A549 (cell line): ENCODE data around the gene VAT1L. TPM values are rescaled to one million over a fixed set of nuclear protein-coding genes. Genes with fewer than 3 reads are reported as not detected.

Experiments
- ATAC-seq, 2 experiments: fragments of 200-7000 bp in 1 of 2; fragments of >200 bp in 1 of 2; cut with Nextera tagmentation in 1 of 2; cut with Tn5 transposase in 1 of 2; 3 replicates each; pipeline versions ENCODE4 v1.8.0 to v1.9.1; 2018 to 2020; ENCODE audit warnings: mild to moderate bottlenecking in 1 of 2, moderate library complexity in 1 of 2
- CTCF ChIA-PET: fragments of 300-600 bp; sonication (Branson Sonifier 250); formaldehyde crosslinking; extraction: SDS; loops from one replicate; lab custom pipeline; 2021; ENCODE audit warnings: antibody characterized with exemption, inconsistent platforms; lab: Yijun Ruan, JAX
- POLR2A ChIA-PET: fragments of 350-600 bp; formaldehyde crosslinking; extraction: SDS; loops from one replicate; lab custom pipeline; 2021; ENCODE audit warnings: antibody characterized with exemption, inconsistent platforms; lab: Yijun Ruan, JAX
- DNase-seq, 2 experiments: peaks; one replicate each; pipeline versions ENCODE4 v3.0.0 to v3.0.0-alpha.2; 2011 to 2016; ENCODE audit warnings: low read depth in 1 of 2, low spot score in 1 of 2
- FAIRE-seq: peaks from 2 replicates; lab custom pipeline; 2011; peaks lifted over from hg19 to GRCh38; lab: Jason Lieb, UNC
- H3K27ac ChIP-seq, 2 experiments: fragments of >200 bp; sonication (Bioruptor Twin); formaldehyde crosslinking; 3 replicates each; pipeline ENCODE4 v1.5.1; 2016 to 2017
- H3K4me1 ChIP-seq: fragments of >200 bp; sonication (Bioruptor Twin); formaldehyde crosslinking; 3 replicates; pipeline ENCODE4 v1.6.1; 2016
- H3K4me2 ChIP-seq: fragments of >200 bp; sonication (Bioruptor Twin); formaldehyde crosslinking; 3 replicates; pipeline ENCODE4 v1.6.1; 2016
- H3K4me3 ChIP-seq: fragments of >200 bp; sonication (Bioruptor Twin); formaldehyde crosslinking; 3 replicates; pipeline ENCODE4 v1.5.1; 2016
- H3K9me3 ChIP-seq: fragments of >200 bp; sonication (Bioruptor Twin); formaldehyde crosslinking; 3 replicates; pipeline ENCODE4 v1.6.1; 2016
- BHLHE40 ChIP-seq: IDR thresholded peaks from 2 replicates; pipeline ENCODE4 v1.6.1; 2012; ENCODE audit warnings: low read depth, low read length, inconsistent platforms
- CBX8 ChIP-seq: fragments of 200-600 bp; sonication (generic); IDR thresholded peaks from 2 replicates; pipeline ENCODE4 v1.6.1; 2016
- E2F6 ChIP-seq: IDR thresholded peaks from 2 replicates; pipeline ENCODE4 v1.6.1; 2012; ENCODE audit warnings: low read depth, borderline replicate concordance
- EHF ChIP-seq: fragments of 250-450 bp; sonication (Bioruptor Pico); IDR thresholded peaks from 2 replicates; pipeline ENCODE4 v1.5.0; 2020; ENCODE audit warnings: mild to moderate bottlenecking
- GATA3 ChIP-seq: IDR thresholded peaks from 2 replicates; pipeline ENCODE4 v1.6.1; 2012; ENCODE audit warnings: borderline replicate concordance
- HDAC2 ChIP-seq: fragments of 200-600 bp; sonication (generic); IDR thresholded peaks from 2 replicates; pipeline ENCODE4 v1.6.1; 2016
- HEYL ChIP-seq: fragments of 250-450 bp; sonication (Bioruptor Pico); IDR thresholded peaks from 2 replicates; pipeline ENCODE4 v1.8.0; 2021; ENCODE audit warnings: mild to moderate bottlenecking, moderate library complexity
- HOXB13 ChIP-seq: fragments of 250-450 bp; sonication (Bioruptor Pico); IDR thresholded peaks from 2 replicates; pipeline ENCODE4 v1.5.0; 2020; ENCODE audit warnings: low read depth, mild to moderate bottlenecking, moderate library complexity
- HOXB5 ChIP-seq: fragments of 250-450 bp; sonication (Bioruptor Pico); IDR thresholded peaks from 2 replicates; pipeline ENCODE4 v1.5.0; 2020; ENCODE audit warnings: mild to moderate bottlenecking, moderate library complexity
- MAZ ChIP-seq: fragments of 150-350 bp; IDR thresholded peaks from 2 replicates; pipeline ENCODE4 v1.6.1; 2014; ENCODE audit warnings: antibody characterized with exemption, low read depth, low read length, borderline replicate concordance
- MYC ChIP-seq: IDR thresholded peaks from 2 replicates; pipeline ENCODE4 v1.6.1; 2012; ENCODE audit warnings: mild to moderate bottlenecking, inconsistent platforms, low read length, improper control_type of control experiment, borderline replicate concordance
- NR3C1 ChIP-seq: fragments of >200 bp; sonication (Bioruptor Twin); formaldehyde crosslinking; IDR thresholded peaks from 3 replicates; pipeline ENCODE4 v1.6.1; 2017
- POLR2AphosphoS2 ChIP-seq: conservative IDR thresholded peaks from 2 replicates; pipeline ENCODE4 v1.6.1; 2012; ENCODE audit warnings: low read length, improper control_type of control experiment, inconsistent platforms
- RCOR1 ChIP-seq: fragments of 150-350 bp; IDR thresholded peaks from 2 replicates; pipeline ENCODE4 v1.6.1; 2014; ENCODE audit warnings: antibody characterized with exemption, low read length, low read depth
- REST ChIP-seq: fragments of 200-600 bp; sonication (generic); IDR thresholded peaks from 2 replicates; pipeline ENCODE4 v1.6.1; 2016; ENCODE audit warnings: antibody characterized with exemption, mild to moderate bottlenecking, moderate library complexity
- RNF2 ChIP-seq: fragments of 200-600 bp; sonication (generic); IDR thresholded peaks from 2 replicates; pipeline ENCODE4 v1.6.1; 2016; ENCODE audit warnings: low read depth, mild to moderate bottlenecking, antibody characterized with exemption, moderate library complexity, borderline replicate concordance
- SMC3 ChIP-seq: fragments of >200 bp; sonication (Bioruptor Twin); formaldehyde crosslinking; IDR thresholded peaks from 3 replicates; pipeline ENCODE4 v1.6.1; 2018; ENCODE audit warnings: inconsistent platforms
- SREBF2 ChIP-seq: fragments of 450-650 bp; IDR thresholded peaks from 2 replicates; pipeline ENCODE4 v1.6.1; 2014; ENCODE audit warnings: mild to moderate bottlenecking, moderate library complexity
- TFCP2L1 ChIP-seq: fragments of 250-450 bp; sonication (Bioruptor Pico); IDR thresholded peaks from 2 replicates; pipeline ENCODE4 v1.5.0; 2021; ENCODE audit warnings: mild to moderate bottlenecking
- USF2 ChIP-seq: fragments of 450-650 bp; IDR thresholded peaks from 2 replicates; pipeline ENCODE4 v1.6.1; 2014; ENCODE audit warnings: antibody characterized with exemption
- ZNF302 ChIP-seq: fragments of 250-450 bp; sonication (Bioruptor Pico); IDR thresholded peaks from 2 replicates; pipeline ENCODE4 v1.9.0; 2021; ENCODE audit warnings: inconsistent platforms, mild to moderate bottlenecking, moderate library complexity
- WGBS: methylation state at CpG from one replicate; pipeline ENCODE4 v1.1.6; 2017; ENCODE audit errors: missing lambda C conversion rate; 5-methylcytosine and 5-hydroxymethylcytosine counted together
- polyA plus RNA-seq, 4 experiments: library from polyadenylated mRNA; depleted of rRNA in 3 of 4; stranded (reverse); fragments of >200 nt; fragmentation: RNase III in 1 of 4; extraction: RNeasy Plus Mini Kit Qiagen cat#74134 plus additional on column Dnase treatment in 1 of 4; gene quantifications; 2 replicates in 3 of 4; 3 replicates in 1 of 4; pipeline ENCODE4 v1.2.3, GENCODE V29; 2011 to 2017

The VAT1L gene
- polyA plus RNA-seq, 2 of the 4 experiments (the other 2 are of a cell fraction): not detected

- FAIRE-seq: no peak
- POLR2A ChIA-PET: no interaction called here
- Histone ChIP-seq H3K27ac (no peak overlapping the region), H3K4me3 (no peak overlapping the region), H3K9me3 (no peaks in the 10 kb centered on the region)
- no peak for DNase-seq
- TF ChIP-seq MAZ: no peak
- TF ChIP-seq POLR2AphosphoS2: no peak
- no peak for TF ChIP-seq HOXB5 (CRISPR knock-in tag)
- TF ChIP-seq REST: no peak
- no peak for TF ChIP-seq HEYL (CRISPR knock-in tag)
- TF ChIP-seq EHF (CRISPR knock-in tag): no peak
- no peak for TF ChIP-seq GATA3
- TF ChIP-seq SREBF2: no peak
- TF ChIP-seq USF2: no peak
- TF ChIP-seq TFCP2L1 (CRISPR knock-in tag): no peak
- TF ChIP-seq HDAC2: no peak
- TF ChIP-seq, all 56 proteins: peak for 0
- Histone ChIP-seq H3K4me2 (no peak overlapping the region), H3K4me1 (no peaks in the 10 kb centered on the region)
- no peak for ATAC-seq
- CTCF ChIA-PET: interaction anchor here (1.3 kb wide), 1 partner anchor 23 kb away, joined by 4 read pairs; no protein-coding TSS in a partner anchor
- 40% methylated on average over 1 of the region's 1 CpG for WGBS
Measured at GRCh38 chr16:78025631-78026030, 237.3 kb downstream of the VAT1L start.

- H3K9me3 ChIP-seq: no peaks in the 10 kb centered on the region
- TF ChIP-seq RNF2 (no peak), MYC (no peak), HOXB13 (CRISPR knock-in tag) (no peak), CBX8 (no peak), E2F6 (no peak), NR3C1 (no peak), SMC3 (no peak), BHLHE40 (no peak), RCOR1 (no peak), ZNF302 (no peak)
- TF ChIP-seq, all 56 proteins: peak for 0
- CTCF ChIA-PET: interaction anchor here (0.8 to 1.3 kb wide), 4 partner anchors 8 to 56 kb away, joined by 3 to 4 read pairs (median 4); no protein-coding TSS in a partner anchor
- DNase-seq (no peak), FAIRE-seq (no peak), ATAC-seq (no peak)
- 6% methylated on average over 3 of the region's 3 CpGs for WGBS
- no peaks in the 10 kb centered on the region for H3K4me1 ChIP-seq
- no peak overlapping the region for H3K27ac ChIP-seq
- no peak overlapping the region for H3K4me3 ChIP-seq
- POLR2A ChIA-PET: no interaction called here
- H3K4me2 ChIP-seq: no peak overlapping the region
Measured at GRCh38 chr16:78028018-78028417, 239.7 kb downstream of the VAT1L start.

Other genes with a start within 250 kb of the VAT1L start
- gene NUDT7, start 66.0 kb upstream of the VAT1L start, polyA plus RNA-seq (2011; rRNA removed): 17.1 and 19.8 TPM in 2 replicates
- 6.8 to 8.9 TPM (median 6.9 TPM) in 3 replicates for gene NUDT7, start 66.0 kb upstream of the VAT1L start, polyA plus RNA-seq (2017; fragmentation: RNase III; extraction: RNeasy Plus Mini Kit Qiagen cat#74134 plus additional on column Dnase treatment)
- 0.04 TPM in 1 of 2 replicates, not detected in the other for gene CLEC3A, start 234.0 kb downstream of the VAT1L start, polyA plus RNA-seq (2011; rRNA removed)
- not detected in 3 replicates for gene CLEC3A, start 234.0 kb downstream of the VAT1L start, polyA plus RNA-seq (2017; fragmentation: RNase III; extraction: RNeasy Plus Mini Kit Qiagen cat#74134 plus additional on column Dnase treatment)